RCC 7860 (cell line): ENCODE data around the gene MED13L.
"Not testable (repeated sequence)": the region's sequence is repeated elsewhere in the genome, so short reads cannot be mapped to it uniquely, and the experiment has no call there.

Experiments used
- DNase-seq: peaks from one replicate; pipeline ENCODE4 v3.0.0-alpha.2; 2015; ENCODE audit warnings: low spot score
- FAIRE-seq: peaks from 2 replicates; lab custom pipeline; 2012; peaks lifted over from hg19 to GRCh38; lab: Jason Lieb, UNC

The MED13L gene

GRCh38 chr12:116249938-116250337 lies 27.6 kb downstream of the MED13L start:
- FAIRE-seq: no peak
- no peak for DNase-seq

- FAIRE-seq: no peak
- no peak for DNase-seq
Measured at GRCh38 chr12:116248930-116249329, 28.6 kb downstream of the MED13L start.

- FAIRE-seq (no peak), DNase-seq (no peak)
Measured at GRCh38 chr12:116248433-116248832, 29.1 kb downstream of the MED13L start.

- no peak for FAIRE-seq
Measured at GRCh38 chr12:116247377-116247776, 30.1 kb downstream of the MED13L start.

GRCh38 chr12:116246490-116247179 lies 30.9 kb downstream of the MED13L start:
- FAIRE-seq (no peak), DNase-seq (no peak)

More at GRCh38 chr12:116247377-116247776, 30.1 kb downstream of the MED13L start:
- no peak for DNase-seq

GRCh38 chr12:116245189-116245588 lies 32.3 kb downstream of the MED13L start:
- no peak for FAIRE-seq

GRCh38 chr12:116244474-116245090 lies 32.9 kb downstream of the MED13L start:
- no peak for FAIRE-seq
- DNase-seq: no peak

More at GRCh38 chr12:116245189-116245588, 32.3 kb downstream of the MED13L start:
- DNase-seq: no peak

GRCh38 chr12:116244001-116244400 lies 33.5 kb downstream of the MED13L start:
- peak; percentile 69 for FAIRE-seq
- DNase-seq: peak; percentile 24

GRCh38 chr12:116242740-116243139 lies 34.8 kb downstream of the MED13L start:
- FAIRE-seq: no peak
- no peak for DNase-seq

GRCh38 chr12:116241157-116241759 lies 36.2 kb downstream of the MED13L start:
- DNase-seq (no peak), FAIRE-seq (no peak)

- not testable (repeated sequence) for FAIRE-seq, DNase-seq
Measured at GRCh38 chr12:116238570-116239119, 38.8 kb downstream of the MED13L start.

GRCh38 chr12:116238149-116238548 lies 39.3 kb downstream of the MED13L start:
- DNase-seq: no peak
- FAIRE-seq: no peak

- DNase-seq: peak; percentile 9
- FAIRE-seq: peak; percentile 71
Measured at GRCh38 chr12:116236976-116237375, 40.5 kb downstream of the MED13L start.

GRCh38 chr12:116236148-116236731 lies 41.3 kb downstream of the MED13L start:
- DNase-seq: peak; percentile 40
- peak; percentile 78 for FAIRE-seq

GRCh38 chr12:116234148-116234547 lies 43.3 kb downstream of the MED13L start:
- not testable (repeated sequence) for DNase-seq, FAIRE-seq

GRCh38 chr12:116233669-116234068 lies 43.8 kb downstream of the MED13L start:
- DNase-seq (no peak), FAIRE-seq (no peak)

GRCh38 chr12:116227811-116228210 lies 49.7 kb downstream of the MED13L start:
- DNase-seq (no peak), FAIRE-seq (no peak)

- DNase-seq (no peak), FAIRE-seq (no peak)
Measured at GRCh38 chr12:116226026-116226425, 51.5 kb downstream of the MED13L start.

GRCh38 chr12:116222358-116222757 lies 55.1 kb downstream of the MED13L start:
- peak; percentile 38 for DNase-seq
- no peak for FAIRE-seq

- FAIRE-seq: no peak
- no peak for DNase-seq
Measured at GRCh38 chr12:116220756-116221155, 56.7 kb downstream of the MED13L start.

- DNase-seq (no peak), FAIRE-seq (no peak)
Measured at GRCh38 chr12:116217045-116217735, 60.3 kb downstream of the MED13L start.
